GM11168 (cell line): ENCODE measurements around the gene CD53.
"Not testable (repeated sequence)": the region's sequence is repeated elsewhere in the genome, so short reads cannot be mapped to it uniquely, and the experiment has no call there.

ENCODE experiments used
- in situ Hi-C: fragments of 300-500 bp; cut with MboI; formaldehyde crosslinking; loops from one replicate; pipeline ENCODE4 v1.12.0; 2022; ENCODE audit warnings: low sequenced_read_pairs; ENCODE audit not compliant: unreplicated experiment

Gene CD53, protein sequence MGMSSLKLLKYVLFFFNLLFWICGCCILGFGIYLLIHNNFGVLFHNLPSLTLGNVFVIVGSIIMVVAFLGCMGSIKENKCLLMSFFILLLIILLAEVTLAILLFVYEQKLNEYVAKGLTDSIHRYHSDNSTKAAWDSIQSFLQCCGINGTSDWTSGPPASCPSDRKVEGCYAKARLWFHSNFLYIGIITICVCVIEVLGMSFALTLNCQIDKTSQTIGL

GRCh38 chr1:110872745-110873720, at the start of gene CD53:
CD53 (plus strand) TSS chr1:110873148; CDS start chr1:110891409, 18,261 bp downstream.
- in situ Hi-C loops, result no loop called here

- in situ Hi-C loops, result no loop called here
Measured at GRCh38 chr1:110824192-110824591, 48.8 kb upstream of the CD53 start.

DNA sequence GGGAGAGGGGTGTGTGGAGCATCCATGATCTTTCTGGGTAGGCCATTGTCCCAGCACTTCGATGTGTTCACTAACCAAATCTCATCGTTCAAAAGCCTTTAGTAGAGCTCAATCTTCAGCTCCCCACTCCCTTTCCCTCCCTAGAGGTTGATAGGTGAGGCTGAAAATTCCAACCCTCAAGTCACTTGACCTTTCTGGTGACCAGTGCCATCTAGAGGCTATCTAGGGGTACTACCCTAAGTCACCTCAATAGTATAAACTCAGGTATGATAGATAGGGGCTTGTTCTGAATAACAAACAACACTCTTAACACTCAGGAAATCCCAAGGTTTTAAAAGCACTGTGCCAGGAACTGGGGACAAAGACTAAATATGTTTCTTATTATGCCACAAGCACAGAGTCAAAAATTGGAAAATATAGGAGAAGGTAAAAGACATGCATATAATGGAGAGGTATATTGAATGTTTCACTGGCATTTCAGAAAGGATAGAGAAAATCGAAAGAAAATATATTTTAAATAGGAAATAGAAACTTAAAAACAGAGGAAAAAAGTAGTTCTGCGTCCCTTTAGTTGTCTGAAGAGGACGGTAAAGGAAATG, 42.9 kb upstream of the CD53 start:
- in situ Hi-C loops, result no loop called here

GRCh38 chr1:110833779-110834178, 39.2 kb upstream of the CD53 start:
- in situ Hi-C loops, result not testable (repeated sequence)

GRCh38 chr1:110846861-110847260, 26.1 kb upstream of the CD53 start:
- in situ Hi-C loops, result no loop called here

DNA sequence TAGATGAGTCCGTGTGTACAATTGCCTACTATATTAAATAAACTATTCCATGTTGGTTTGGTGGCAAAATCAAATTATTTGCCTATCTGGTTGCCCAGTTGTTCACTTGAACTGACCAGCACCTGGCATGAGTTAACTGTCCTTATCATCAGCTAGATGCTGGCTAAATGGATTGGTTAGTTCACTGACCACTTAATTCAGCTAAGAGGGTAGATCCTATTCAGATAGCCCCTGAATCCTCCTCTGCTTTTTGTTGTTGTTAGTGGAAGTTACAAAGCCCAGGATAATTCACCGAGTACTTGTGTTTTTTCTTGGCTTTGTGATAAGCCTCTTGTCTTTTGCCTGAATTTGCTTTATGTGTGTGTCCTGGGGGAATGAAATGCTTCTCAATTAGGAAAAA, 22.8 kb upstream of the CD53 start:
- in situ Hi-C loops, result no loop called here

- in situ Hi-C loops, result no loop called here
Measured at GRCh38 chr1:110850627-110851026, 22.3 kb upstream of the CD53 start.

GRCh38 chr1:110853135-110853534, 19.8 kb upstream of the CD53 start:
- in situ Hi-C loops, result no loop called here

GRCh38 chr1:110856410-110856809, 16.5 kb upstream of the CD53 start:
- in situ Hi-C loops, result no loop called here

GRCh38 chr1:110857964-110858948, 14.7 kb upstream of the CD53 start:
- in situ Hi-C loops, result no loop called here

- in situ Hi-C loops, result no loop called here
Measured at GRCh38 chr1:110859062-110859461, 13.9 kb upstream of the CD53 start.

GRCh38 chr1:110860174-110860573, 12.8 kb upstream of the CD53 start:
- in situ Hi-C loops, result no loop called here

- in situ Hi-C loops, result not testable (repeated sequence)
Measured at GRCh38 chr1:110860620-110861019, 12.3 kb upstream of the CD53 start.

GRCh38 chr1:110861942-110862341, 11.0 kb upstream of the CD53 start:
- in situ Hi-C loops, result not testable (repeated sequence)

DNA sequence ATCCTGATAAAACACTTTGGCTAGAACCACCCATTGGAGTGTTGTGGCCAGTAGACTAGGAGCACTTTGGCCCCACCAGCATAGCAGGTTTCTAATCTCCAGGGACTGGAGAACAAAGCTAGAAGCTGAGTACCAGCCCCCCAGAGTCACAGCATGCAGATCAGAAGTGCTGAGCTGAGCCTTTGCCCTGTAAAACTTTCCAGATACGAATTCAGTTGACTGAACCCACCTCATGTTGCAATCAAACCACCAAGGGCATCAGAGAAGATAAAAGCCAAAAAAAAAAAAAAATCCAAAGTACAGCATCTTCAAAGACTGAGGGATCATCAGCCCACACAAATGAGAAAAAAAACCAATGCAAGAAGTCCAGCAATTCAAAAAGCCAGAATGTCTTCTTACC, 8.7 kb upstream of the CD53 start:
- in situ Hi-C loops, result no loop called here

DNA sequence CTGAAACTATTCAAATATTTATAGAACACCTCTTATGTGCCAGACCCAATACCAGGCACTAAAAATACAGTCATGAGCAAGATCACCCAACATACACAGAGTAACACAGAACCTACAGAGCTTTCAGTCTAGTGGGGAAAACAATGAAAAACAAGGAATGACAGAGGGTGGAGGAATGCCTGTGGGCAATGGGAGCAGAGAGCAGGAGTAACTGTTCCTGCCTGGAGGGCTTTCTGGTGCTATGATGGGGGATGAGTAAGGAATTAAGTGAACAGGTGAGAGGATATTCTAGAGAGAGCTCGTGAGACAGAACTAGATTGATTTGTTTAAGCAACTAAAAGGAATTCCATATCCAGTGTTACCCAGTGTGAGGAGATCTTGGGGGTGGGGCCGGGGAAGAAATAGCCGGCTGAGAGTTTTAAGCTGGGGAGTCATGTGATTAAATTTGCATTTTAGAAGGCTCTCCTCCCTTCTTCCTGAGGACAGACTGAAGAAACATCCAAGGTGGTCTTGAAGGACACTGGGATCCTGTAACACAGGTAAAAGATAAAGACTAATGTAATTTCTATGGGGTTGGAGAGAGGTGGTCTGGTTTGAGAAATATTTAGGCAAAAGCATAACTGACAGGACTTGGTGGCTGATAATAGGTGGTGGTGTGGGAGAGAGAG, 2.1 kb upstream of the CD53 start:
- in situ Hi-C loops, result no loop called here

DNA sequence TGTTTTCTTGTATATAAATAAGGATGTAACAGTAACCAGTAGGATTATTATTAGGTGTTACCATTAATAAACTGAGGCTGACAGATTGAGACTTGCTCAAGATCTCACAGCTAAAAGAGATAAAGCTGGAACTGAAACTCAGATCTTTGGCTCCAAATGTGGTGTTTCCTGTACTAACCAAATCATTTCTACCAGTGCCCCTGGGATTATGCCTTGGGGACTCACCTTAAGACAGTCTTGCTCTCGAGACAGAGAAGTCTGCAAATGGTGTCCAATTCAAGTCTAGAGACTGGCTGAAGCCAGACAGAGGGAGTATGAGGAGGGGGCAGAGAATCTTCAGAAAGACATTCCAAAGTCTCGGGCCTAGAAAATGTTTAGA, 593 bp upstream of the CD53 start:
- in situ Hi-C loops, result no loop called here

DNA sequence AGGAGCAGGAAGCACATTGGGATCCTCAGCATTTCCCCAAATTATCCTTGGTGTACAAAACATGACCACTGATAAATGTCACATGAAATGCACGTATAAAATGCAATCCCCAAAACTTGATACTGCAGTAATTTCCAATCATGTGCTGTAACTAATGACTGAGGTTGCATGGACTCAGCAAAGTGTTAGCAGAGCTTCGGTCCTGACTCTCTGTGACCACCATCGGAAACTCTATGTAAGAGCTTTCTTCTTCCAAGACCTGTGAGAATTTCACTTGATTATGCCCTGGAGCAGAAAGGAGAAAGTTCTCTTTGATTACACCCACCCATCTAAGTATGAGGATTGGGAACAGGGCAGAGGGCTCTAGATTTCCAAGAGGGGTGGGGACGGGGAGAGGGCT, 908 bp downstream of the CD53 start:
- in situ Hi-C loops, result no loop called here
